WTC11 (cell line): ENCODE data around the gene CYBA. TPM values are rescaled to one million over a fixed set of nuclear protein-coding genes. Genes with fewer than 3 reads are reported as not detected.

Experiments
- ATAC-seq: fragments of 200-7000 bp; cut with Tn5 transposase; 2 replicates; pipeline ENCODE4 v1.10.0; 2021; ENCODE audit warnings: mild to moderate bottlenecking, moderate library complexity
- CTCF ChIA-PET: fragments of 300-600 bp; sonication (Branson Sonifier 250); formaldehyde crosslinking; loops from one replicate; lab custom pipeline; 2021; ENCODE audit warnings: antibody characterized with exemption; lab: Charles Lee
- POLR2A ChIA-PET: fragments of 350-600 bp; sonication (Branson Sonifier 250); formaldehyde crosslinking; loops from one replicate; lab custom pipeline; 2021; ENCODE audit warnings: antibody characterized with exemption; lab: Charles Lee
- DNase-seq: peaks from one replicate; pipeline ENCODE4 v3.0.0; 2021; ENCODE audit warnings: low spot score
- H3K27ac Mint-ChIP-seq: 2 replicates; pipeline ENCODE4 v1.8.0; 2021; ENCODE audit warnings: mixed read lengths
- H3K27me3 Mint-ChIP-seq: 2 replicates; pipeline ENCODE4 v1.8.0; 2021; ENCODE audit warnings: low read depth, mild to moderate bottlenecking, moderate library complexity, mixed read lengths
- H3K36me3 Mint-ChIP-seq: 2 replicates; pipeline ENCODE4 v1.8.0; 2021; ENCODE audit warnings: mixed read lengths
- H3K4me1 Mint-ChIP-seq: 2 replicates; pipeline ENCODE4 v1.8.0; 2022; ENCODE audit warnings: mixed read lengths
- H3K4me3 Mint-ChIP-seq: 2 replicates; pipeline ENCODE4 v1.8.0; 2021; ENCODE audit warnings: mild to moderate bottlenecking, moderate library complexity, mixed read lengths
- H3K9me3 Mint-ChIP-seq: 2 replicates; pipeline ENCODE4 v1.8.0; 2021; ENCODE audit warnings: mixed read lengths
- AFF4 ChIP-seq: sonication (generic); formaldehyde crosslinking; IDR thresholded peaks from 2 replicates; pipeline ENCODE4 v1.8.1; 2023; ENCODE audit warnings: mild to moderate bottlenecking, missing genetic modification reagents, borderline replicate concordance
- CBFB ChIP-seq: sonication (generic); formaldehyde crosslinking; IDR thresholded peaks from 2 replicates; pipeline ENCODE4 v1.8.1; 2022; ENCODE audit warnings: mild to moderate bottlenecking, low read depth, missing genetic modification reagents
- CTCF ChIP-seq: fragments of 200-600 bp; IDR thresholded peaks from 2 replicates; pipeline ENCODE4 v1.8.0; 2022; ENCODE audit warnings: antibody characterized with exemption
- FOXP1 ChIP-seq: sonication (generic); formaldehyde crosslinking; IDR thresholded peaks from 2 replicates; pipeline ENCODE4 v1.8.0; 2022; ENCODE audit warnings: missing genetic modification reagents, mild to moderate bottlenecking, moderate library complexity, borderline replicate concordance
- GABPB1 ChIP-seq: sonication (generic); formaldehyde crosslinking; IDR thresholded peaks from 2 replicates; pipeline ENCODE4 v1.8.1; 2023; ENCODE audit warnings: mild to moderate bottlenecking, missing genetic modification reagents
- HMGA2 ChIP-seq: fragments of 250-450 bp; sonication (Bioruptor Pico); IDR thresholded peaks from 2 replicates; pipeline ENCODE4 v1.4.0; 2021; ENCODE audit warnings: mild to moderate bottlenecking, moderate library complexity
- NFE2L1 ChIP-seq: sonication (generic); formaldehyde crosslinking; IDR thresholded peaks from 2 replicates; pipeline ENCODE4 v1.8.1; 2023; ENCODE audit warnings: missing genetic modification reagents
- PRDM15 ChIP-seq: sonication (generic); formaldehyde crosslinking; IDR thresholded peaks from 2 replicates; pipeline ENCODE4 v1.8.0; 2022; ENCODE audit warnings: missing genetic modification reagents
- SP1 ChIP-seq: sonication (generic); formaldehyde crosslinking; conservative IDR thresholded peaks from 2 replicates; pipeline ENCODE4 v1.8.1; 2022; ENCODE audit warnings: missing genetic modification reagents
- USF2 ChIP-seq: sonication (generic); formaldehyde crosslinking; IDR thresholded peaks from 2 replicates; pipeline ENCODE4 v1.8.1; 2023; ENCODE audit warnings: mild to moderate bottlenecking, missing genetic modification reagents, moderate library complexity
- ZNF263 ChIP-seq: sonication (generic); formaldehyde crosslinking; IDR thresholded peaks from 2 replicates; pipeline ENCODE4 v1.8.1; 2022; ENCODE audit warnings: low read depth, mild to moderate bottlenecking, moderate library complexity, missing genetic modification reagents
- ZNF396 ChIP-seq: fragments of 250-450 bp; sonication (Bioruptor Pico); IDR thresholded peaks from 2 replicates; pipeline ENCODE4 v1.8.0; 2021; ENCODE audit warnings: mild to moderate bottlenecking, moderate library complexity, borderline replicate concordance
- ZNF532 ChIP-seq: fragments of 250-450 bp; sonication (Bioruptor Pico); IDR thresholded peaks from 2 replicates; pipeline ENCODE4 v1.9.0; 2021; ENCODE audit warnings: mild to moderate bottlenecking, borderline replicate concordance
- total RNA-seq: library from RNA; stranded (reverse); gene quantifications from 3 replicates; pipeline ENCODE4 v1.2.3, GENCODE V29; 2021
- TF ChIP-seq, protein P1 (sequence below): sonication (generic); formaldehyde crosslinking; IDR thresholded peaks from 2 replicates; pipeline ENCODE4 v1.8.0; 2022; ENCODE audit warnings: mild to moderate bottlenecking, missing genetic modification reagents
- TF ChIP-seq, protein P2 (sequence below): sonication (generic); formaldehyde crosslinking; IDR thresholded peaks from 2 replicates; pipeline ENCODE4 v1.8.0; 2022; ENCODE audit warnings: mild to moderate bottlenecking, missing genetic modification reagents

Gene CYBA
- total RNA-seq, 1 experiment from 2014 or later, result 169 TPM

GRCh38 chr16:88687254-88687576, 36.4 kb upstream of the CYBA start (continued):
- no peak for TF ChIP-seq GABPB1 (CRISPR knock-in tag)
- TF ChIP-seq CBFB (CRISPR knock-in tag), result no peak
- TF ChIP-seq ZNF396 (CRISPR knock-in tag), result no peak
- TF ChIP-seq ZNF263 (CRISPR knock-in tag), result no peak

GRCh38 chr16:88686439-88687253, 35.8 kb upstream of the CYBA start, which contains the start of gene SNAI3:
Gene SNAI3, minus strand, starts transcription at chr16:88686507. Its CDS starts 101 bp downstream, at chr16:88686406.
- peak; percentile 92 for ATAC-seq
- H3K4me3 Mint-ChIP-seq, result peak within 1 kb of the TSS; percentile 74
- TF ChIP-seq USF2 (CRISPR knock-in tag) (no peak), HMGA2 (CRISPR knock-in tag) (no peak), SP1 (CRISPR knock-in tag) (peak; percentile 88), CBFB (CRISPR knock-in tag) (no peak), FOXP1 (CRISPR knock-in tag) (no peak), PRDM15 (CRISPR knock-in tag) (no peak), NFE2L1 (CRISPR knock-in tag) (no peak), ZNF532 (CRISPR knock-in tag) (no peak), CTCF (no peak), AFF4 (CRISPR knock-in tag) (no peak)
- TF ChIP-seq, protein P1, sequence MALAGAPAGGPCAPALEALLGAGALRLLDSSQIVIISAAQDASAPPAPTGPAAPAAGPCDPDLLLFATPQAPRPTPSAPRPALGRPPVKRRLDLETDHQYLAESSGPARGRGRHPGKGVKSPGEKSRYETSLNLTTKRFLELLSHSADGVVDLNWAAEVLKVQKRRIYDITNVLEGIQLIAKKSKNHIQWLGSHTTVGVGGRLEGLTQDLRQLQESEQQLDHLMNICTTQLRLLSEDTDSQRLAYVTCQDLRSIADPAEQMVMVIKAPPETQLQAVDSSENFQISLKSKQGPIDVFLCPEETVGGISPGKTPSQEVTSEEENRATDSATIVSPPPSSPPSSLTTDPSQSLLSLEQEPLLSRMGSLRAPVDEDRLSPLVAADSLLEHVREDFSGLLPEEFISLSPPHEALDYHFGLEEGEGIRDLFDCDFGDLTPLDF (CRISPR knock-in tag), result no peak
- TF ChIP-seq, protein P2, sequence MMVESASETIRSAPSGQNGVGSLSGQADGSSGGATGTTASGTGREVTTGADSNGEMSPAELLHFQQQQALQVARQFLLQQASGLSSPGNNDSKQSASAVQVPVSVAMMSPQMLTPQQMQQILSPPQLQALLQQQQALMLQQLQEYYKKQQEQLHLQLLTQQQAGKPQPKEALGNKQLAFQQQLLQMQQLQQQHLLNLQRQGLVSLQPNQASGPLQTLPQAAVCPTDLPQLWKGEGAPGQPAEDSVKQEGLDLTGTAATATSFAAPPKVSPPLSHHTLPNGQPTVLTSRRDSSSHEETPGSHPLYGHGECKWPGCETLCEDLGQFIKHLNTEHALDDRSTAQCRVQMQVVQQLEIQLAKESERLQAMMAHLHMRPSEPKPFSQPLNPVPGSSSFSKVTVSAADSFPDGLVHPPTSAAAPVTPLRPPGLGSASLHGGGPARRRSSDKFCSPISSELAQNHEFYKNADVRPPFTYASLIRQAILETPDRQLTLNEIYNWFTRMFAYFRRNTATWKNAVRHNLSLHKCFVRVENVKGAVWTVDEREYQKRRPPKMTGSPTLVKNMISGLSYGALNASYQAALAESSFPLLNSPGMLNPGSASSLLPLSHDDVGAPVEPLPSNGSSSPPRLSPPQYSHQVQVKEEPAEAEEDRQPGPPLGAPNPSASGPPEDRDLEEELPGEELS (CRISPR knock-in tag), result 0 out of 2 replicates have a peak, but pooled peaks have one; percentile 18

More at GRCh38 chr16:88686439-88687253, 35.8 kb upstream of the CYBA start, which contains the start of gene SNAI3:
- Mint-ChIP-seq H3K27ac (no peak within 1 kb of the TSS), H3K4me1 (peaks cover 15% of the 10 kb centered on the region), H3K9me3 (no peaks in the 10 kb centered on the region), H3K27me3 (peaks cover 28% of the 10 kb centered on the region), H3K36me3 (no peaks in the 10 kb centered on the region)
- CTCF ChIA-PET, result interaction anchor here (0.8 to 5.8 kb wide), 10 partner anchors 11 to 84 kb away, joined by 3 to 111 read pairs (median 8); partner anchors contain the start of genes IL17C and MVD
- POLR2A ChIA-PET, result interaction anchor here (0.5 to 0.6 kb wide), 2 partner anchors 75 to 722 kb away, joined by 3 read pairs; no protein-coding TSS in a partner anchor
- DNase-seq, result peak; percentile 95
